SHP77 treated with DMSO at 0.1 percent for 48 hours (cell line): Measurements from ENCODE around the gene PAX5.
A peak's percentile ranks its signal among the peaks of the same experiment; 100 is the strongest.

Source experiments
- DNase-seq: peaks from one replicate; lab custom pipeline; 2025; lab: John Stamatoyannopoulos, UW

PAX5 gene

DNA sequence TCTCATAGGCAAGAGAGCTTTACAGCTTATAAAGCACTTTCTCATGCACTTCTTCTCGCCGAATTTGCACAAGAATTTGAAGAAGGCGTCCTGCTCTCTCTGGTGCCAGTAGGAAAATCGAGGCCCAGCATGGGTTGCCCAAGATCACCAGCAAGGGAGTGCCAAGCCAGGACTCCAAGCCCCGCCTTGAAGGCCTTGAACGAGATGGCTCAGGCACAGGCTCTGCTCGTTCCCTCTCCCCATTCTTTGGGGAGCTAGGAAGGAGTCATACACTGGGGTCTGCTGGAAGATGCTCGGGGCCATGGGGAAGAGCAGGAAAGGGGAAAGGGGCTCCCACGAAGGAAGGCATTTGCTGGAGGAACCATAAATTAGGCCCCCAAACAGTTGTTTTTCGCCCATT lies 46.7 kb downstream of the PAX5 start:
- no peak for DNase-seq

DNA sequence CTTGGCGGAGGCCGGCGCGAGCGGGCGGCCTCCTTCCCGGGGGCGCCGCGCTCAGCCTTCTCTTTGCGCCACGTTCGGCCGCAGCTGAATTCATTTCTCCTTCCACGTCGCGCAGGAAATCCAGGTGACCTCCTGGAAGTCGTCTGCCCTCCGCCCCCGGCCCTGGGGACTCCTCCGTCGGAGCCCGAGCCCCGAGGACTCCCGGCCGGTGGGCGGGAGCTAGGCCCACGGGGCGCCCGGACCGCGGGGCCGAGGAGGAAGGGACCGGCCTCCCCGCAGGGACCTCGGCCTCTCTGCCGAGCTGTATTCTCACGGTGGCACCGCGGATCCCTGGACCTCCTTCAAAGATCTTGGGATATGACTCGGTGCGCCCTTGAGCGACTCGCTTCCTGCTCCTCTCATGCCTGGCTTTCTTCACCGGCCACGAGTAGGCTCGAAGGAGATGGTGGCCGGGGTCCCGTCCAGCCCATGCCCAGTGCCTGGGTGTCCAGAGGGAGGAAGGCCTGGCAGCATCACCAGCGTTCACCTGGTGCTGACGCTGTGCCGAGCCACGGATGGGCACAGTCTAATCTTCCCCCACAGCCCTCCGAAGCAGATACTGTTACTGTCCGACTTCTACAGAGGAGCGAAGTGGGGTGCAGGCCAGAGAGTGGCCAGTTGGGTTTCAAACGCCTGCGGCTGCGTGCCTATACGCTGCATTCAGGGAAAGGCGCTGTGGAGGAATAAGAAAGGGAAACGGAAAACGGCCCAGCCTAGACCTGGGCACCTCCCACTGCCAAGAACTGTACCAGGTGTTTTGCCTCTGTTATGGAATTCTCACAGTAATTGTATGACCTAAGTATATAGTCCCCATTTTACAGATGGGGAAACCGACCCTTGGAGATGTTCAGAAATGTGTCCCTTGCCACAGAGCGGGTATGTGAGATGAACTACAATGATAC lies 47.3 kb downstream of the PAX5 start:
- DNase-seq: no peak

DNA sequence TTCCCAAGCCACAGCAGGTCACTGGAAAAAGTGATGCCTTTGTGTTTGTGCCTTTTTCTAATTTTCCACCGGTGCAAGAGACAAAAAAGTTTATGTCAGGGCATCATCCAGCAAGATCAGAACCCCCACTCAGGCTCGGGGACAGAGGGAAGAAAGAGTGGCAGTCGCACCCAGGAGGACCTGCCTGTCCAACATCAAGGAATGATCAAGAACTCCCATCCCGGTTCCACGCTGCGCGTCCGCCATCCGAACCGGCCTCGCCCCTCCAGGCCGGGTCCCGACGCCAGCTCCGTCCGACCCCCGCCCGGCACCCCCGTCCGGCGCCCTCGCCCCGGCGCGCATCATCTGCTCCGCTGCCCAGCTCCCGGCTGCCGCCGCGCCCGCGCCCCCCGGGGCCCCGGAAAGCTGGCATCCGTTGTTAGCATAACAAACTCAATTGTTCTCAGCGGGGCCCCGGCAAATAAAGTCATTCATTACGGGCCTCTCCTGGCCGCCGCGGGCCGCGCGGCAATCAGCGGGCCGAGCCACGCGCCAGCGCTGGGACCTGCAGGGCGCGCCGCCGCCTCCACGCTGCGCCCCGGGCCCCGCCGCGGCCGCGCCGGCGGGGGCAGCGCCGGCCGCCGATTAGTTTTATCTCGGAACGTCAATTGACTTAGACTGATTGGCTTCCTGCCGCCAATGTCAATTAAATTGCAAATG lies 48.1 kb downstream of the PAX5 start:
- no peak for DNase-seq

DNA sequence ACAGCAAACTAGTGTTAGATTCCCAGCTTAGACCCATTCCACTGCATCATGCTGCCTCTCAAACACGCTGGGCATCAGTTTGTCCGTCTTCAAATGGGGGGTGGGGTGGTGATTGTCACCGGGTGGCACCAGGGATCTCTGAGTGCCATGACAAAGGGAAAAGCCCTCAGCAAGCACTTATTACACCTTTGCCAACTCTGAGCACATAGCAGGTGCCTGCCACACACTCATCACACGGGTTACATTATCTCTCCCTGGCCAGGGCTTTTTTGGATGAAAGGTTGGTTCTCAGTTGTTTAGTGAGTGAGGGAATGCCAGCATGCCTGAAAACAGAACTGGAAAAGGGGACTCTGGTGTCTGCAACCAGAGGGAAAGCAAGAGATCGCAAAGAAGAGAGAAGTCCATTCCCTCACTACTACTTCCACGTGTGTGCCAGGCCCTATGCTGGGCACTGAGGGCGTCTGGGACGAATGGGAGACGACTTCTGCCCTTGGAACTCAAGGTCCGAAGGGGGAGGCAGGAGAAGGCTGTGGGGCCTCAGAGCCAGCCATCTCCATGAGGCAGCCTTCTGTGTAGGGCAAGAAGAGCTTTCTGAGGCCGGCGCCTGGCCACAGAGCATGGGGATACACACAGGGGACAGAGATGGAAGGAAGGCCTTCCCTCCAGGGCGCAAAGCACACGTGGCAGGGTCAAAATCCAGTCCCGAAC lies 48.9 kb downstream of the PAX5 start:
- DNase-seq: no peak

DNA sequence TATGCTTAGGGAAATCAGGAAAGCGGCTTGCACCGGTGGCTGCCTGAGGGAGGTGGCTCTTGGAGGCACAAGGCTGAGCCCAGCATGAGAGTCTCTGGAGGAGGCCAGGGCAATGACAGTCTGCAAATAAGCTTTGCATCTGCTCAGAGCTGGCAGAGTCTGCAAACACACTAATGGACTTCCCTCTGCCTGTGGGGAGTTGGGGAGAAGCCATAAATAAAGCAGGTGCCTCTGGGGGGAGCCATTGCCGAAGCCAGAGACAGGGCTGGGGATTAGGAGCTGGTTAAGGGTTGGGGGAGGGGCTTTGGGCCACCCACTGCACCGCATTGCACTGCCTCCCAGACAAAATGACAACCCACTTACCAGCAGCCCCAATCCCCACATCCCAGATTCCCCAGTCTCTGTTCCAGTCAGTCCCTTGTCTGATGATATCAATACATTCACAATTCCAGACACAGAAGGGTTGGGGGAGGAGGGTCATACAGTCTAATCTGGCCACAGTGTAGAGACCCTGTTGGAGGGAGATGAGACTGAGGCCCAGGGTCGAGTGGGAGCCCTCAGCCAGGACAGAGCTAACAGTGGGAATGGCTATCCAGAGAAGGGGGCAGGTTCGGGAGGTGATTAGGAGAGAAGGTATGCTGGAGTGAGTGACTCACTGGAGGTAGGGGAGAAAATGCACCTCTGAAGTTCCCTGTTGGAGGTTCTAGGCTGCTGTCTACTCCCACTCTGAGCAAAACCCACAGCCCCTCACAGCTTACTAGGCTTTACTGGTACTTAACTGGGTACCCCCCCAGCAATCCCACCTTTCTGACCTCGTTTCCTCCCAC lies 53.7 kb downstream of the PAX5 start:
- DNase-seq: peak; percentile 2

DNA sequence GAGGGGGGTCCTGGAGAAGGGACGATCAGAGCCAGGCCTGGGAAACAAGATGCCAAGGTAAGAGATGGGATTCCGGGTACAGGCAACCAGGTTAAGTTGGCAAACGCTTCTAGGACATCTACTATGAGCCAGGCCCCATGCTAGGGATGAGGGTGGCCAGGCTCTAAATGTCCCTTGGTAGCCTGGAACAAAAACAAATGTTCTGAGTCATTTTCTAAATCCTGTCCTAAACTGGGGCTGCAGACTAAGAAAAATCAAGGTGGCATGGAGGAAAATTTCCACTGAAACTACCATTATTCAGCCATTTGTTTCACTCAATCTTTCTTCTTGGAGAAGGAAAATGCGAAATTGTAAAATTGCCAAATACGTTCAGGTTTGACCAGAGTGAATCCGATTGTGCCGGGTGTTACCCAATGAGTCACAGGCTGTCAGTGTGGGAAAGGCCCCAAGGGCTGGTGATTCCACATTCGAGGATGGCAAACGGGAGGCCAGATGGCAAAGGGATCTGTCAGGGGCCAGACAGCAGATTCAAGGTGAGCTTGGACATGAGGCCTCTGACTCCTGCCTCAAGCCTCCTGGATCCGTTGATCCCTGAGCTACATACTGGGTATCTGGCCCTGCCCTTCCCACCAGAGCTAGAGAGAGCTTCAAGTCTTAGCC lies 57.6 kb downstream of the PAX5 start:
- DNase-seq: no peak

DNA sequence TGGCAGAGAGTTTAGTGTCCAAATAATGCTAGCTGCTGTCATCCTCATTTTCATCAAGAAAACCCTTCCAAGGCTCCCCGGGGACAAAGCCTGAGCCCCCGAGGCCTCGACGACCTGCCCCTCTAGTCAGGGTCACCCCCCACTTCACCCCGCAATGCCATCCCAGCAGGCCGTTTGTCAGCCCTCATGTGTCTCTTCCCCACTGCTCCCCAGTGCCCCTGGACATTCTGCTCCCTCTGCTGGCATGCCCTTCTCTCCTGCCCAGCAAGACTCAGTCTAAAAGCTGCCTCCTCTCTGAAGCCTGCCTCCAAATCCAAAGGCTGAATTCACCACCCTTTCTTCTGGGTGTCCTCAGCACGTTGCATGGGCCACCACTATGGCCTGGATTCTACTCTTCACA lies 59.3 kb downstream of the PAX5 start:
- no peak for DNase-seq

DNA sequence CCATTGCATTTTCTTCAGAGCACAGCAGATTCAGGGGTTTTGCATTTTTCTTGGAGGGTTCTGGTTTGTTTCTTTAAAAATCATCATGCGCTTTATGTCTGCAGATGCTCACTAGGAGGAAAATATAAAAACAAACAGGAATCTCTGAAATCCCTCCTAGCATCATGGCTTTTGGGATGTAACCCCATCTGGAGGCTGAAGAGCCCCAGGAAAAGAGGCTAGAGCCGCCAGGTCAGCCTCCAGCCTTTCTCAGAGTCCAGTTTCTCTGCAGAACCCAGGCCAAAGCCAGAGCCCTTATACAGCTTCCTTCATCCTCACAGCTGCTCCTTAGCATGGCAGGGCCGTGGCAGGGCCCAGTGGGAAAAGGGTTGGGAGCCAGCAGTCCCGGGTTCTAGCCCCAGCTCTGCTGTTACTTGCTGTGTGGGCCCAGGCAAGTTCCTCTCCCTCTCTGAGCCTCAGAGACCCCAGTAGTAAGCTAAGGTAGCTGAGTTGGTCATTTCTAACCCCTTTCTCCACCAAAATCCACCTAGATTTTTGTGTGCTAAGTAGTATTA lies 62.1 kb downstream of the PAX5 start:
- DNase-seq: no peak

DNA sequence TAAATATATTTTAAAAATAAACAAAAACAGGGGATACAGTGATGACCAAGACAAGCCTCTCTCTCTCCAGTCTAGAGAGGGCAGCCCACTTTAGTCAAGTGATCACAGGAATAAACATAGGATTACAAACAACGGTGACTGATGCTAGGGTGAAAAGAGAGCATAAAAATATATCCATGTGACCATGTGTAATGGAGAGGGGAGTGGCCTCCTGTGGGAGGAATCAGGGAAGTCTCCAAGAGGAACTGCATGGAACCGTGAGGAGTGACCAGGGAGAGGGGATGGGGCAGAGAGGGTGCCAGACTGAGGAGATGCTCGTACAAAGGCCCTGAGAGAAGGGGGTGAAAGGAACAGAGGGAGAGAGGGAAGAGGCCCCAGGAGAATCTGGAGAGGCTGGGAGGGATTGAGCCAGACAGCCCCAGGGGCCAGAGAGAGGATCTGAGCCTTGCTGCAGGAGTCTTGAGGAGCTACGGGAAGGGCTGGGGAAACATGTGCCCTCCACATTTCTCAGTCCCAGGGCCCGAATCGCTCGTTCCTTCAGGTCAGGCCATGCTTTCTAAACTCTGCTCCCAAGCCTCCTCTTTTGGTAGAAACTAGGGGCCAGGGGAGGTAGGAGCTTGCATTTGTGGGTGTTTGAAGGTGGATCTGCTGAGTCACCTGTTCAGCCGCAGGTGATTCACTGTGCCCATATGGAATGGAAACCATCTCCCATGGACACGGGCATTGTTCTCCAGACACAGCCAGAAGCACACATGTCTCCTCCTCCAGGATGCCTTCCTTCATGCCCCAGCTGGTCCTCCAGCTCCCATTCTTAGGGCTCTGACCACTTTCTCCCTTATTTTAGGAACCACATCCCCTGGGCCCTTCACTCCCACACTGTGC lies 63.8 kb downstream of the PAX5 start:
- no peak for DNase-seq

DNA sequence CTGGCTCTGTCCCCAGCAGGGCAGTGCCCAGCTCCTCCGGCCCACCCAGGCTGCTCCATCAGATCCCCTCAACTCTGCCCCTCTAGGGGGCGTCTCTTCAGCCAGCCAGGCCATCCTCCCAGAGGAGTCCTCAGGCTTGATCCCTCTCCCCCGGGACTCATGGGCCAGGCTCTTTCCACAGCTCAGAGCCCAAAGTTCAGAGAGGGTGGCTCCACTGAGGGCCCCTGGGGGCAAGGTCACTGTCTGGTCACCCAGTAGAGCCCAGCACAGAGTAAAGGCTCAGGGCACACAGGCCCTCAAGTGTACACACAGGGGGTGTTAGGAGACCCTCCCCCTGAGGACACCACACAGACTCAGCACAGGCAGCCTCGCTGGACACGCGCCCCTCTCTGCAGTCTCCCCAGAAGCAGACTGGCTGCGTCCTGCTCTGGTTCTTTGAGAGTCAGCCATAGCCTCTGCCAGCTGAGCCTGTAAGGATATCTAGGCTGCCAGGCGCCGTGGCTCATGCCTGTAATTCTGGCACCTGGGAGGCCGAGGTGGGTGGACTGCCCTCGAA lies 64.8 kb downstream of the PAX5 start:
- no peak for DNase-seq

DNA sequence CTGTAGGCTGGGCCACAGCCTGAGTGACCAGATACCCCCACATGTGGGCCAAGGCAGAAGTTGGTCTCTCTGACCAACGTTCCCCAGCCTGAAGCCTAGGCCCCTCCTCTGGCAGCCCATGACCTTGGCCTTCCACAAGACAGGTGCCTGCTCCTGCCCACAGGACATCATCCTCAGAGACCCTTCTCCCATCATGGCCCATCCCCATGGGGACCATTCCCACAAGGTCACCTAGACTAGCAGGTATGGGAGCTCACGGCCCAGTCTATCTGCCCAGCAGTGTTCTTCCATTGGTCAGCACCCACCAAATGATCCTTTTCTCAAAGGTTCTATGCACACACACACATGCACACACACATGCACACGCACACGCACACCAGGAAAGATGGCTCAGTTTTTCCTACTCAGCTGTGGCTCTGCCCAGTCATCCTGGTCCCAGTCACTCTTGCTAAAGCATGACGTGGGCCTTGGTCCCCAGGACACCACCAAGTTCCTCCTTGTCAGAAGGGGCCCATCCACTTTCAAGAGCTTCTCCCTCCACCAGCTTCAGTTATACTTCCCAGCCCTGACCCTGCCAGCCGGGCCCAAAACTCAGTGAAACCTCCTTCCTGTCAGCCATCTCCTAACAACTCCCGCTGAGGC lies 65.4 kb downstream of the PAX5 start:
- DNase-seq: no peak

DNA sequence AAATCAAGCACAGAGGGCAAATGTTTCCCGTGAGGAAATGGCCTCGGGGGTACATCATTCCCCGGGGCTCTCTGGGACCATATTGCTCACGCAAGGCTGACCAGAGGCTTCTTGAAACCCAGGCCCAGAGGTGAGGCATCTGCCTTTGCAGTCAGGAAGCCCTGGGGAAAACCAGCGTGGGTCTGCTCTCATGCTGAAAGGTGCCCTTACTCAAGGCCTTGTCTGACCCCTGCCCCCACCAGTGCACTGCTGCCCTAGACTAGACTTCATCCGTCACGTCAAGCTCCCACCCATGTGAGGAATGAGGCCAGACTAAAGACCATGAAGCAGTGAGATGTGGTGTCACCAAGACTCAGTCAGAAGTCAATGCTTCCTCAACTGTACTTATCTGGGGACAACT lies 66.1 kb downstream of the PAX5 start:
- DNase-seq: no peak

DNA sequence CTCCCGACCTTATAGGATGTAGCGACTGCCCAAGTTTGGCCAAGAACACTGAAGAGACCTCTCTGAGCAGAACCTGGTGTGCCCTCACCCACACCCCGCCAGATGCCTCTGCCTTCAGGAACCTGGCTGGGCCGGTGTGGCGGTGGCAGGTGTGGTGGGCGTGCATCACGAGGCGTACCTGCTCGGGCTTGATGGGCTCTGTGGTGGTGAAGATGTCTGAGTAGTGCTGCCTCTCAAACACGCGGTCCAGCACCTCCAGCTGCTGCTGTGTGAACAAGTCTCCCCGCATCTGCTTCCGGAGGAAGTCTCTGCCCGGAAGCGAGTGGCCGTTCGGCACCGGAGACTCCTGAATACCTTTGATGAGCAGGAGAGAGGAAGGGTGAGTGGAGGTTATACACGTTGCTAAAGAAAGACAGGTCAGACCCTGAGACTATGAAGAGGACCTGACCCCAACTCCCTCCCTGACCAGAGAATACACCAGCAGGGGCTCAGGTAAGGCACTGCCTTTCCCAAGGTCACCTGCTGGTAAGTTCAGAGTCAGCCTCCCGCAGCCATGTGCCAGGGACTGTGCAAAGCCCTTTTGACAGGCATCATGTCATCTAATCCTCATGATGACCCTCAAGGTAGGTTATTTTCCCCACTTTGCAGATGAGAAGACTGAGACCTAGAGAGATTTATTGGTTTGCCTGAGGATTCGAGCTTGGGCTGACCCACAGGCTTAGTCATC lies 67.5 kb downstream of the PAX5 start:
- no peak for DNase-seq

DNA sequence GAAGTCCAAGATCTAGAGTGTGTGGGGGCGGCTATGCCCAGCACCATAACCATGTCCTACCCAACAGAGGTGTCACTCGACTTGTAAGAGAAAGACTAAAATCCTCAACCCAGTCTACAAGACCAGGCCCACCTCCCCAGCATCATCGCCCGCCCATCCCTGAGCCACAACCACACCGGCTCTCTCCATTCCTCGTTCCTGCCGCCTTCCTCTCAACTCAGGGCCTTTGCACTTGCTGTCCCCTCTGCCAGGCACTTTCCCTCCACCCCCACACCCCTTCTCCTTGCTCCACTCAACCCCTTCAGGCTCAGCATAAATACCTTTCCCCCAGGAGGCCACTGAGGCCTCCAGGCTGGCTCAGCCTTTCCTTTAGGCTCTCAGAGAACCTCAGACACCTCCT lies 69.3 kb downstream of the PAX5 start:
- DNase-seq: no peak

DNA sequence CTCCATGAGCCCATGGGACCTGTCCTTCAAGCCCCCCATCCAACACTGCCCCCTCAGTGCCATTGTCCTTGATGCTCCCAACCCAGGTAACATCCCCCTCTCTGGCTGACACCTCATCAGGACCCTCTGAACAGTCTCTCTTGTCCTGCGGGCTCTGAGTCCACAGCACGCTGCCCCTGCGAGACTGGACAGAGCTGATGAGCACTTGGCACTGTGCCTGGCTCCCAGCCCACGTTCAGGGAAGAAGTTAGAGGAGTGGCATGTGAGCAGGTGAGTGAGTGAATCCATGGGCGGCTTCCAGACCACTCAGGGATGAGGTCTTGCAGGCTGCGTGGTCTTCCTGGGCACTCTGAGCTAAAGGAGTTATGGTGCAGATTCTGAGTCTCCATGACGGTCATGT lies 70.7 kb downstream of the PAX5 start:
- no peak for DNase-seq

DNA sequence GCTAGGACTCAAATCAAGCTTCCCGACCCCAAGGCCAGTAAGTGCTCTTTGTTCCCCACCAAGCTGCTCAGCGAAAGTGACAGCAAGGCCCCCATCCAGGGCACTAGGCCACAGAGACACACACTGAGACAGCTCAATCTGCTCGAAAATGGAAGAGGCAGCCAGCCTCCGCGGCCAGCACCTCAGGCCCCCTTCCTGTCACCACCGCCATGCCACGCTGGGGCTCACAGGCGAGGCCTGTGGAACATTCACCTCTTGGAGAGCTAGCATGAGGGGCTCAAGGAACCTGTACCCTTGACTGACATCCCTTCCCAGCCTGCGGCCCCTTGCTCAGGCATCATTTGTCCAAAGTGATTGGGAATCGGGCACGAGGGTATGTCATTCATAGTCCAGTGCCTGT lies 71.4 kb downstream of the PAX5 start:
- DNase-seq: no peak

DNA sequence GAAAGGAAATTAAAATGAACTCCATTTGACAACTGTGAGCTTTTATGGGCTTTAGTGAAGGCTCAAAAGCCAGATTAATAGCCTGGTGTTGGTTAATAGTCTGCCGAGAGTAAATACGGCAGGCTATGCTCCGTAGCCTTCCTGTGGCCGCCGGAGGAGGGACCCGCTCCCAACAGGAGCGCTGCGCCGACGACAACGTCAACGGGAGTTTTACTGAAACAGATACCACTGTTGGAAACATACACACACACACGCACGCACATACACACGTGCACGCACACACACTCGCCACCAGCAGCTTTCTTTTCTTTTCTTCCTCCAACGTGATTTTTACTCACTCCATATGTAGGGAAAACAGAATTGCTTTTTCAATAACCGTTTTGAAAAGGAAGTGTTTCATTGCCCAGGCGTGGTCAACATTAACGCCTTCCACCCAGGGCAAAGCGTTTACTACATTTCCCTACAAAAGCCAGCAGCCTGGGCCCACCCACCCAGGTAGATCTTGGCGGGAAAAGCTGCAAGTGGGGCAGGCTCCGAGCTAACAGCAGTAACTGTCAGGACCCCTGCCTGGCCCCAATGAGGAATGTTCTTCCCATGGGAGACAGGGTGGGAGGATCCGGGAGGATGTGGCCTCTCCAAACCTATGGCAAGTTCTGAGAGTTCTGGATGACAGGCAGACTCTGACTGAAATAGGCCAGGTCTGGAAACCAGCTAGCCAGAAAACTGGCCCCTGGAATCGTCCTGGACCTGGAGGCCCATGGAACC lies 72.3 kb downstream of the PAX5 start:
- DNase-seq: no peak

DNA sequence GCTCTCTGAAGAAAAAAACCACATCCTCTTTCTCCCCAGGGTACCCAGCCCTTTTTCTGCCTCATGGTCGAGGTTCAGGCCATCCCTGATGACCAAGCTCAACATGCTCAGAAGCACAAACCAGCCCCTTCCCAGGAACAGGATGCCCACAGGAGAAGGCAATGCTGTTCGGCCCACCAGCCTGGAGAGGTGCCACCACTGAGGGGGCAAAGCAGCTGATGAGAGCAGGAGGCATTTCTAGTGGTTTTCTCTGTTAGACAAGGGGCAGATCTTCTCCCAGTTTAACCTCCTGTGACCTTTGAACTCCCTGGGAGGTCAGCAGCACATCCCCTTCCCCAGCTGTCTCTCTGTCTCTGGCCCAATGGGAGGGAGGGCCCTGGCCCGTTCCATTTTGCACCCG lies 73.0 kb downstream of the PAX5 start:
- DNase-seq: no peak
